ENCODE data around the gene AKNAD1. TPM values are rescaled to one million over a fixed set of nuclear protein-coding genes. Genes with fewer than 3 reads are reported as not detected.

The AKNAD1 gene
- total and polyA plus RNA-seq, 2 of the 4 experiments (the other 2 are of a cell fraction) = 0.07 to 0.18 TPM

DNA sequence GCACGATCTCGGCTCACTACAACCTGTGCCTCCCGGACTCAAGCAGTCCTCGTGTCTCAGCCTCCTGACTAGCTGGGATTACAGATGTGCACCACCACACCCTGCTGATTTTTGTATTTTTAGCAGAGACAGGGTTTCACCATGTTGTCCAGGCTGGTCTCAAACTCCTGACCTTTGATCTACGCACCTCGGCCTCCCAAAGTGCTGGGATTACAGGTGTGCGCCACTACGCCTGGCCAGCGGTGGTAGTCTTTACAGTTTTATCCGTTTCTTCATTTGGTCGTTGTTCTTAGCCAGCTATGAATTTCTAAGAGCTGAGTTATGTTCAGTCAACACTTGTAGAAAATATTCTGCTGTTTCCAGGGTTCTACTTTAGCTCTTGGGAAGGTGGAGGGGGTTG, 53.3 kb downstream of the AKNAD1 start:
- no TSS peak for BruUV-seq (replicated peaks)
- no peak overlapping the region for H3K4ac ChIP-seq (ENCODE audit: low read depth, low read length)
- no peak for ATAC-seq (ENCODE audit: low read depth)
- in situ Hi-C loops (cut with MboI; ENCODE audit: low sequenced_read_pairs) (no loop called here), dilution Hi-C loops (cut with HindIII; ENCODE audit: low sequenced_read_pairs, unreplicated experiment) (no loop called here), intact Hi-C loops (cut with micrococcal nuclease) (loop anchor here (10.0 kb wide), 1 partner anchor 109 kb away; the partner anchor contains the start of gene PRPF38B)
- no peak overlapping the region for H4K8ac ChIP-seq (ENCODE audit: low read depth in 2 of 2, low read length in 2 of 2)
- 97% methylated on average over 5 of the region's 11 CpGs; no CpG with 5 or more reads in 1 of the 2 experiments for WGBS, 2 experiments (ENCODE audit: extremely low coverage in 2 of 2, insufficient read length in 1 of 2)
- peaks cover 20% of the 10 kb centered on the region for H3K36me3 ChIP-seq (ENCODE audit: control insufficient read depth, insufficient read depth, low read length)
- H2BK20ac ChIP-seq (ENCODE audit: low read depth, low read length) = no peak overlapping the region
- no peak for TF ChIP-seq RCOR1 (IDR thresholded peaks at IDR 0.05; ENCODE audit: insufficient replicate concordance, low read length)
- no peak for TF ChIP-seq NFE2L2 (IDR thresholded peaks at IDR 0.05; ENCODE audit: low read depth, low read length)
- no peak for TF ChIP-seq SMC3 (IDR thresholded peaks at IDR 0.05; ENCODE audit: low read depth, low read length)
- TF ChIP-seq, protein P1, sequence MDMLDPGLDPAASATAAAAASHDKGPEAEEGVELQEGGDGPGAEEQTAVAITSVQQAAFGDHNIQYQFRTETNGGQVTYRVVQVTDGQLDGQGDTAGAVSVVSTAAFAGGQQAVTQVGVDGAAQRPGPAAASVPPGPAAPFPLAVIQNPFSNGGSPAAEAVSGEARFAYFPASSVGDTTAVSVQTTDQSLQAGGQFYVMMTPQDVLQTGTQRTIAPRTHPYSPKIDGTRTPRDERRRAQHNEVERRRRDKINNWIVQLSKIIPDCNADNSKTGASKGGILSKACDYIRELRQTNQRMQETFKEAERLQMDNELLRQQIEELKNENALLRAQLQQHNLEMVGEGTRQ (IDR thresholded peaks at IDR 0.05; ENCODE audit: low read depth, low read length) = no peak
- no peak for TF ChIP-seq CHD1 (IDR thresholded peaks at IDR 0.05; ENCODE audit: low read depth, low read length)
- TF ChIP-seq CEBPB (IDR thresholded peaks at IDR 0.05; ENCODE audit: low read depth, low read length) = no peak
- no peak for TF ChIP-seq RFX5 (IDR thresholded peaks at IDR 0.05; ENCODE audit: low read depth, low read length)
- no peak for TF ChIP-seq RAD21 (IDR thresholded peaks at IDR 0.05; ENCODE audit: low read length)
- TF ChIP-seq POLR2A (IDR thresholded peaks at IDR 0.05; ENCODE audit: low read depth, low read length) = no peak
- TF ChIP-seq FOS (IDR thresholded peaks at IDR 0.05; ENCODE audit: low read depth, low read length) = no peak
- TF ChIP-seq, protein P2, sequence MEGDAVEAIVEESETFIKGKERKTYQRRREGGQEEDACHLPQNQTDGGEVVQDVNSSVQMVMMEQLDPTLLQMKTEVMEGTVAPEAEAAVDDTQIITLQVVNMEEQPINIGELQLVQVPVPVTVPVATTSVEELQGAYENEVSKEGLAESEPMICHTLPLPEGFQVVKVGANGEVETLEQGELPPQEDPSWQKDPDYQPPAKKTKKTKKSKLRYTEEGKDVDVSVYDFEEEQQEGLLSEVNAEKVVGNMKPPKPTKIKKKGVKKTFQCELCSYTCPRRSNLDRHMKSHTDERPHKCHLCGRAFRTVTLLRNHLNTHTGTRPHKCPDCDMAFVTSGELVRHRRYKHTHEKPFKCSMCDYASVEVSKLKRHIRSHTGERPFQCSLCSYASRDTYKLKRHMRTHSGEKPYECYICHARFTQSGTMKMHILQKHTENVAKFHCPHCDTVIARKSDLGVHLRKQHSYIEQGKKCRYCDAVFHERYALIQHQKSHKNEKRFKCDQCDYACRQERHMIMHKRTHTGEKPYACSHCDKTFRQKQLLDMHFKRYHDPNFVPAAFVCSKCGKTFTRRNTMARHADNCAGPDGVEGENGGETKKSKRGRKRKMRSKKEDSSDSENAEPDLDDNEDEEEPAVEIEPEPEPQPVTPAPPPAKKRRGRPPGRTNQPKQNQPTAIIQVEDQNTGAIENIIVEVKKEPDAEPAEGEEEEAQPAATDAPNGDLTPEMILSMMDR (conservative IDR thresholded peaks at IDR 0.05; ENCODE audit: low read depth, low read length) = no peak
- TF ChIP-seq MAZ (IDR thresholded peaks at IDR 0.05; ENCODE audit: borderline replicate concordance, low read depth, low read length) = no peak
- no peak for TF ChIP-seq MAFK (IDR thresholded peaks at IDR 0.05; ENCODE audit: low read depth, low read length)
- no peak for TF ChIP-seq MXI1 (IDR thresholded peaks at IDR 0.05; ENCODE audit: borderline replicate concordance, low read depth, low read length)
- TF ChIP-seq, protein P3, sequence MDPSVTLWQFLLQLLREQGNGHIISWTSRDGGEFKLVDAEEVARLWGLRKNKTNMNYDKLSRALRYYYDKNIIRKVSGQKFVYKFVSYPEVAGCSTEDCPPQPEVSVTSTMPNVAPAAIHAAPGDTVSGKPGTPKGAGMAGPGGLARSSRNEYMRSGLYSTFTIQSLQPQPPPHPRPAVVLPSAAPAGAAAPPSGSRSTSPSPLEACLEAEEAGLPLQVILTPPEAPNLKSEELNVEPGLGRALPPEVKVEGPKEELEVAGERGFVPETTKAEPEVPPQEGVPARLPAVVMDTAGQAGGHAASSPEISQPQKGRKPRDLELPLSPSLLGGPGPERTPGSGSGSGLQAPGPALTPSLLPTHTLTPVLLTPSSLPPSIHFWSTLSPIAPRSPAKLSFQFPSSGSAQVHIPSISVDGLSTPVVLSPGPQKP (IDR thresholded peaks at IDR 0.05; ENCODE audit: borderline replicate concordance, low read depth, low read length) = no peak
- CTCF ChIA-PET = no interaction called here
- no peak overlapping the region for H2AK9ac ChIP-seq (replicated peaks; ENCODE audit: low read depth, low read length, poor library complexity)
- no peak for DNase-seq
- no peak overlapping the region for H3K14ac ChIP-seq (replicated peaks; ENCODE audit: low read depth, low read length)
- no peak overlapping the region for H4K91ac ChIP-seq (ENCODE audit: insufficient read depth, low read depth, low read length)
- POLR2A ChIA-PET (ENCODE audit: unreplicated experiment) = interaction anchor here (0.6 kb wide), 1 partner anchor 1115 kb away, joined by 19 read pairs; no protein-coding TSS in a partner anchor
- H3K4me1 ChIP-seq (ENCODE audit: control insufficient read depth, insufficient read depth, low read length) = peaks cover 2% of the 10 kb centered on the region
- H3K9me3 ChIP-seq (ENCODE audit: control insufficient read depth, insufficient read depth, low read length) = no peaks in the 10 kb centered on the region
- no peak overlapping the region for H2BK5ac ChIP-seq (ENCODE audit: low read depth, low read length, poor library complexity, severe bottlenecking)
- no peak overlapping the region for H3K9ac ChIP-seq (ENCODE audit: low read depth, low read length)
- no peak overlapping the region for H4K5ac ChIP-seq (ENCODE audit: low read depth, low read length)
- H3K23ac ChIP-seq (ENCODE audit: low read depth, low read length) = no peak overlapping the region
- H3K9me1 ChIP-seq (ENCODE audit: insufficient read depth, low read length) = peaks cover 8% of the 10 kb centered on the region
- H3K56ac ChIP-seq (ENCODE audit: extremely low read depth, insufficient read depth, low read length) = no peak overlapping the region
- no peak overlapping the region for H3K27ac ChIP-seq (ENCODE audit: insufficient read depth, low read length)
- H3K79me1 ChIP-seq (ENCODE audit: low read depth in 1 of 2, low read length in 2 of 2) = peaks cover 0 to 15% of the 10 kb centered on the region in 2 experiments; a peak in 3 of 4 replicates
- H3K27me3 ChIP-seq (ENCODE audit: control insufficient read depth, insufficient read depth, low read length) = no peaks in the 10 kb centered on the region
- no peak overlapping the region for H3K18ac ChIP-seq (ENCODE audit: low read depth, low read length)
- no peaks in the 10 kb centered on the region for H4K20me1 ChIP-seq (ENCODE audit: insufficient read depth, low read length)
- no peak overlapping the region for H2AK5ac ChIP-seq (ENCODE audit: low read depth, low read length)
- H3K4me2 ChIP-seq (ENCODE audit: low read depth, low read length) = no peak overlapping the region
- H2AFZ ChIP-seq (replicated peaks; ENCODE audit: low read length, poor library complexity) = no peak overlapping the region
- no peak overlapping the region for H2BK120ac ChIP-seq (ENCODE audit: low read depth, low read length)
- H2BK15ac ChIP-seq (ENCODE audit: low read depth, low read length) = no peak overlapping the region
- no peak overlapping the region for H3K4me3 ChIP-seq (ENCODE audit: insufficient read depth, low read depth, low read length)

Data from IMR-90 (cell line).